Keratinocyte (primary cell): ENCODE measurements around the gene C19orf47. TPM values are rescaled to one million over a fixed set of nuclear protein-coding genes. Genes with fewer than 3 reads are reported as not detected.

Experiments used
- DNase-seq: peaks from one replicate; pipeline ENCODE4 v3.0.0-alpha.2; 2011; ENCODE audit warnings: low read depth, missing footprints, low spot score
- FAIRE-seq: peaks from 2 replicates; lab custom pipeline; 2011; peaks lifted over from hg19 to GRCh38; lab: Jason Lieb, UNC
- H2AFZ ChIP-seq: 2 replicates; pipeline ENCODE4 v1.6.0; 2012; ENCODE audit warnings: low read length, control low read depth, inconsistent platforms; ENCODE audit not compliant: control insufficient read depth
- H3K27ac ChIP-seq: 2 replicates; pipeline ENCODE4 v1.5.1; 2011; ENCODE audit warnings: low read length; ENCODE audit not compliant: control insufficient read depth, insufficient read depth
- H3K27me3 ChIP-seq: 3 replicates; pipeline ENCODE4 v1.6.0; 2011; ENCODE audit warnings: low read length; ENCODE audit not compliant: control insufficient read depth, insufficient read depth; ENCODE audit errors: extremely low read depth
- H3K36me3 ChIP-seq, 2 experiments: 2 replicates in 1 of 2; 3 replicates in 1 of 2; pipeline ENCODE4 v1.5.1; 2011; ENCODE audit warnings: low read length in 2 of 2, mild to moderate bottlenecking in 1 of 2; ENCODE audit not compliant: control insufficient read depth in 2 of 2, insufficient read depth in 2 of 2; ENCODE audit errors: extremely low read depth in 1 of 2
- H3K4me1 ChIP-seq: 3 replicates; pipeline ENCODE4 v1.5.1; 2011; ENCODE audit warnings: low read length; ENCODE audit not compliant: control insufficient read depth, insufficient read depth; ENCODE audit errors: extremely low read depth
- H3K4me2 ChIP-seq: 3 replicates; pipeline ENCODE4 v1.6.0; 2011; ENCODE audit warnings: low read depth, low read length; ENCODE audit not compliant: control insufficient read depth, insufficient read depth; ENCODE audit errors: extremely low read depth
- H3K4me3 ChIP-seq, 3 experiments: fragments of 200-600 bp in 1 of 3; sonication (generic) in 1 of 3; 2 replicates in 2 of 3; 3 replicates in 1 of 3; pipeline ENCODE4 v1.5.1; 2011 to 2016; ENCODE audit warnings: low read length in 3 of 3, mild to moderate bottlenecking in 3 of 3, control low read depth in 2 of 3, inconsistent platforms in 1 of 3, low read depth in 1 of 3, mixed read lengths in 1 of 3, mixed run types in 1 of 3, moderate library complexity in 1 of 3; ENCODE audit not compliant: control insufficient read depth in 2 of 3, insufficient read depth in 2 of 3; ENCODE audit errors: extremely low read depth in 1 of 3
- H3K79me2 ChIP-seq: 2 replicates; pipeline ENCODE4 v1.6.0; 2012; ENCODE audit warnings: low read length; ENCODE audit not compliant: control insufficient read depth, insufficient read depth
- H3K9ac ChIP-seq: 3 replicates; pipeline ENCODE4 v1.6.0; 2011; ENCODE audit warnings: low read length; ENCODE audit not compliant: control insufficient read depth, insufficient read depth; ENCODE audit errors: extremely low read depth
- H3K9me1 ChIP-seq: 3 replicates; pipeline ENCODE4 v1.6.0; 2011; ENCODE audit warnings: low read length; ENCODE audit not compliant: control insufficient read depth, insufficient read depth; ENCODE audit errors: extremely low read depth
- H3K9me3 ChIP-seq: 2 replicates; pipeline ENCODE4 v1.5.1; 2012; ENCODE audit warnings: low read depth, low read length; ENCODE audit not compliant: control insufficient read depth
- H4K20me1 ChIP-seq: 3 replicates; pipeline ENCODE4 v1.6.0; 2011; ENCODE audit warnings: low read length; ENCODE audit not compliant: control insufficient read depth, insufficient read depth; ENCODE audit errors: extremely low read depth
- CTCF ChIP-seq, 3 experiments: IDR thresholded peaks in 1 of 3; conservative IDR thresholded peaks in 1 of 3; optimal IDR thresholded peaks in 1 of 3; 2 replicates in 2 of 3; 3 replicates in 1 of 3; pipeline versions ENCODE3 to v1.5.1; 2011; ENCODE audit warnings: low read length in 3 of 3, mild to moderate bottlenecking in 3 of 3, moderate library complexity in 2 of 3, control low read depth in 1 of 3, inconsistent platforms in 1 of 3; ENCODE audit not compliant: insufficient read depth in 2 of 3; ENCODE audit errors: extremely low read depth in 1 of 3
- EZH2 ChIP-seq: IDR thresholded peaks from one replicate; pipeline ENCODE4 v1.6.1; 2012; ENCODE audit warnings: inconsistent platforms, mild to moderate bottlenecking, low read length, moderate library complexity
- dilution Hi-C: fragments of 300-500 bp; cut with MboI; formaldehyde crosslinking; loops from one replicate; pipeline ENCODE4 v1.7.0; 2020; ENCODE audit warnings: low sequenced_read_pairs; ENCODE audit not compliant: extremely low pct_ligation_motif_present
- polyA plus RNA-seq, 5 experiments: library from polyadenylated mRNA; depleted of rRNA in 3 of 5; stranded (reverse) in 3 of 5; stranded (forward) in 1 of 5; unstranded in 1 of 5; fragments of >200 nt; gene quantifications; 1 replicate in 1 of 5; 2 replicates in 3 of 5; 3 replicates in 1 of 5; pipeline versions ENCODE4 v1.2.1 to v1.2.3, GENCODE V29; 2011 to 2012; ENCODE audit warnings: missing spikeins in 2 of 5, low read depth in 1 of 5, low replicate concordance in 1 of 5

C19orf47 gene
- polyA plus RNA-seq, 1 donor (not counting 4 experiments of a cell fraction or from before 2014, with no cell fraction given) = 13.3 TPM

DNA sequence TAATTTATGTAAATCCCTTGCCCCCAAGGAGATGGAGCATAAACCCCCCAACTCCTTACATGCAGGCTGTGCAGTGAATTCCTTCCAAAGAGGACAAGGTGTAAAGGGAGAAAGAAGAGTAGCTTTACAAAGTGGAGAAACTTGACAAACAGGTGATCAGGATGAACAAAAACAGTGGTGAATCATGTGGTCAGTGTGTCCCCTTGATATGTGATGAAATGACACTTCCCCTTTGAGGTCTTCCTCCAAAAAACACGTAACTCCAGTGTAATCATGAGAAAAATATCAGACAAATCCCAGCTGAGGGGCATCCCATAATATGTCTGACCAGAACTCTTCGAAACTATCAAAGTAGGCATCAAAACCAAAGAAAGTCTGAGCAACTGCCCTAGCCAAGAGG, 33.5 kb downstream of the C19orf47 start:
- no peaks in the 10 kb centered on the region for H4K20me1 ChIP-seq
- no peak for FAIRE-seq
- no peak for DNase-seq
- H3K9me3 ChIP-seq = no peaks in the 10 kb centered on the region
- no peak overlapping the region for H3K9ac ChIP-seq
- no peaks in the 10 kb centered on the region for H3K27me3 ChIP-seq
- H3K27ac ChIP-seq = no peak overlapping the region
- no peaks in the 10 kb centered on the region for H3K4me1 ChIP-seq
- H3K9me1 ChIP-seq = no peaks in the 10 kb centered on the region
- no peaks in the 10 kb centered on the region for H3K79me2 ChIP-seq
- peaks cover 4 to 7% of the 10 kb centered on the region in 2 experiments for H3K36me3 ChIP-seq
- dilution Hi-C loops = no loop called here
- no peak overlapping the region for H2AFZ ChIP-seq
- H3K4me3 ChIP-seq = no peak overlapping the region
- no peak overlapping the region for H3K4me2 ChIP-seq
- TF ChIP-seq CTCF (optimal IDR thresholded peaks at IDR 0.05 in 1 of 3, IDR thresholded peaks at IDR 0.05 in 1 of 3, conservative IDR thresholded peaks at IDR 0.05 in 1 of 3; ENCODE audit: extremely low read depth in 1 of 3, insufficient read depth in 2 of 3, low read length in 3 of 3) (no peak), EZH2 (no peak)

DNA sequence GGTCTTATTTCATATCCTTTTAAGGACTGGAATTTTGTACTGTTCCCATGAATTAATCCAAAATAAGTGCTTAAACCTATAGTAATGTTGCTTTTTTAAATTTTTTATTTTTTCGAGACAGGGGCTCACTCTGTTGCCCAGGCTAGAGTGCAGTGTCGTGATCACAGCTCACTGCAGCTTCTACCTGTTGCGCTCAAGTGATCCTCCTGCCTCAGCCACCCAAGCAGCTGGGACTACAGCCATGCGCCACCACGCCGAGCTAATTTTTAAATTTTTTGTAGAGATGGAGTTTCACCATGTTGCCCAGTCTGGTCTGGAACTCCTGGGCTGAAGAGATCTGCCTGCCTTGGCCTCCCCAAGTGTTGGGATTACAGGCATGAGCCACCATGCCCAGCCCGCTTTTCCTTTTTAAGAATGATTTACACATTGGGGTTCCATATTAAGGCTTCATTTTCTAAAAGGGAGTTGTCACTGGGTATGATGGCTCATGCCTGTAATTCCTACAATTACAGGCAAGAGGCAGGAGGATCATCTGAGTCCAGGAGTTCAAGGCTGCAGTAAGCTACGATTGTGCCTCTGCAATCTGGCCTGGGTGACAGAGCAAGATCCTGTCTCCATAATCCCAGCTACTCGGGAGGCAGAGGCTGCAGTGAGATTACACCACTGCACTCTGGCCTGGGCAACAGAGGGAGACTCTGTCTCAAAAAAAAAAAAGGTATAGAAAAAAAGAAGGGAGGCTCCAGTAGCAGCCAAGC, 34.8 kb downstream of the C19orf47 start:
- no peaks in the 10 kb centered on the region for H3K79me2 ChIP-seq
- no peak for FAIRE-seq

More for the DNA sequence above, 34.8 kb downstream of the C19orf47 start:
- no peaks in the 10 kb centered on the region for H3K4me1 ChIP-seq
- H3K27me3 ChIP-seq = no peaks in the 10 kb centered on the region
- no peak overlapping the region for H3K27ac ChIP-seq
- TF ChIP-seq EZH2 (no peak), CTCF (optimal IDR thresholded peaks at IDR 0.05 in 1 of 3, IDR thresholded peaks at IDR 0.05 in 1 of 3, conservative IDR thresholded peaks at IDR 0.05 in 1 of 3; ENCODE audit: extremely low read depth in 1 of 3, insufficient read depth in 2 of 3, low read length in 3 of 3) (no peak)
- no peak for DNase-seq
- no peaks in the 10 kb centered on the region for H3K9me1 ChIP-seq
- H3K9me3 ChIP-seq = no peaks in the 10 kb centered on the region
- dilution Hi-C loops = no loop called here
- no peak overlapping the region for H3K4me3 ChIP-seq
- H3K9ac ChIP-seq = no peak overlapping the region
- H2AFZ ChIP-seq = no peak overlapping the region
- no peaks in the 10 kb centered on the region for H4K20me1 ChIP-seq
- no peak overlapping the region for H3K4me2 ChIP-seq
- H3K36me3 ChIP-seq = peaks cover 4 to 6% of the 10 kb centered on the region in 2 experiments
